Caki2 (cell line): ENCODE results near the gene HIGD2B. TPM values are rescaled to one million over a fixed set of nuclear protein-coding genes. Genes with fewer than 3 reads are reported as not detected.
"Not testable (repeated sequence)": the region's sequence is repeated elsewhere in the genome, so short reads cannot be mapped to it uniquely, and the experiment has no call there.

Experiments used
- DNase-seq: peaks from one replicate; pipeline ENCODE4 v3.0.0-alpha.2; 2015; ENCODE audit warnings: low read depth
- in situ Hi-C: cut with HindIII; loops from 2 replicates; pipeline ENCODE4 v1.10.0; 2016; ENCODE audit warnings: low sequenced_read_pairs, low pct_unique_long_range_greater_than_20kb, mixed read lengths
- total RNA-seq: library from RNA; depleted of rRNA; stranded (reverse); fragments of >200 nt; shearing (Covaris generic); gene quantifications from 2 replicates; pipeline ENCODE4 v1.2.3, GENCODE V29; 2014; ENCODE audit warnings: low replicate concordance; rRNA removed

Gene HIGD2B
- total RNA-seq, result not detected in 2 replicates

DNA sequence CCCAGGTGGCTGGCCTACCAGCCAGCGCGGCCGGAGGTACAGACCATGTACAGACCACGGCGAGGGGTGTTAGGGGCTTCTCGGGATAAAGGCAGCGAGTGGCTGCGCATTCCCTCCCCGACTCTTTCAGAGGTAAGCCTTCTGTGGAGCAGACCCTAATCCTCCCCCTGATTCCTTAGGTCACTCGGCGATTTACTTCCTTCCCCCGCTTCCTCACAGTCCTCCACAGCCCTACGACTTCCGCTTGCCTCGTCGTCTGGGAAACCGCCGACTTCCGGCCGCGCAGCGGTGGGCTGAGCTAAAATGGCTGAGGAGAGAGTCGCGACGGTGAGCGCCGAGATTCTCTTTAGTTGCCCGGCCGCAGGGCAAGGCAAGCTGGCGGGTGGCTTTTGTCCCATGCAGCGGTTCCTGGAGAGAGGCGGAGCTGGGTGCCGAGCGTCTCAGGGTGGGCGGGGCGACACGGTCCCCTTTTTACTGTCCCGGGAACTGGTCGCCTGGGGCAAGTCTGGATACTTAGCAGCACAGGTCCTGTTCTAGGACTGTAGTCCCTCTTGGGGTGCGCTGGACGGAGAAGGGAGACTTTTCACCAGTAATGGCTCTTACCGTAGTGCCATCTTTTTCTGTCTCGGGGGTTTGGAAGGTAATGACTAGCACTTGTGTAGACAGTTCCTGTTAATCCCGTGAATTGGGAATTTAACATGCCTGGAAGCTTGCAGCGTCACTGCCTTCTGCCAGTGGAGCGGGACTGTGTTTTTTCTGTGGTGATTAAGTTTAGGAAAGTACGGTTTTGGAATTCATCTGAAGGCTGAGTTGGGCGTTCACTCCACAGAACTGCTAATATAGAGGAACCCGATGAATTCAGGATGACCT, at the start of gene HIGD2B, which contains the start of gene BBS4:
Gene HIGD2B (minus strand): TSS at position 258 of the 870 bp plus-strand sequence. CDS start 9,808 bp downstream, outside the sequence.
Gene BBS4 (plus strand): TSS at position 283 of the 870 bp plus-strand sequence. CDS start 21 bp downstream, at position 304.
- DNase-seq, result peak; percentile 96
- in situ Hi-C loops, result no loop called here

GRCh38 chr15:72735111-72735510, 49.1 kb upstream of the HIGD2B start:
- in situ Hi-C loops, result no loop called here
- DNase-seq, result no peak

DNA sequence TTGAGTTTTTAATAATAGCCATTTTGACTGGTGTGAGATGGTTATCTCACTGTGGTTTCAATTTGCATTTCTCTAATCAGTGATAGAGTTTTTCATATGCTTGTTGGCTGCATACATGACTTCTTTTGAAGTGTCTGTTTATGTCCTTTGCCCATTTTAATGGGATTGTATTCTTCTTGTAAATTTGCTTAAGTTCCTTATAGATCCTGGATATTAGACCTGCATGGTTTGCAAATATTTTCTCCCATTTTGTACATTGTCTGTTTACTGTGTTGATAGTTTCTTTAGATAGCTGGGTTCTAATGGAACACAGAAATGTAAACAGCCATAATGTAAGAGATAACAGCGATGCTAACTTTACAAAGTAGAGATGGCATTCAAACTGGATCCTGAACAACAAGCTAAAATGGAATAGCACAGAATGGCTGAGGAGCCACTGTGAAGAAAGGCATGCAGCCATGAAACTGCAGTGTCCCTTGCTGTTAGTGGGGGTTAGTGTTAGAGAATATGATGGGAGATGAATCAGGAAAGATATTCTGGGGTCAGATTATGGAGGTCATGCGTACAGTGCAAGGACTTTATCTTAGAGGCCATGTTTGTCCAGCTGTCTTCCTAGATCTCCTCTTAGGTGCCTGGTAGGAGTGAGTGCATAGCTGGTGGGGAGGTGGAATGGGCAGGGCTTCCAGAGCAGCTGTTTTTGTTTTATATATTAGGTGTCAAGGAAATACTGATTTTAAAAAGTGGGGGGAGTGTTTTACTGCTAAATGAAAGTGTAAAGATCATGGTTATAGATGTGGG, 48.2 kb upstream of the HIGD2B start:
- DNase-seq, result no peak
- in situ Hi-C loops, result no loop called here

DNA sequence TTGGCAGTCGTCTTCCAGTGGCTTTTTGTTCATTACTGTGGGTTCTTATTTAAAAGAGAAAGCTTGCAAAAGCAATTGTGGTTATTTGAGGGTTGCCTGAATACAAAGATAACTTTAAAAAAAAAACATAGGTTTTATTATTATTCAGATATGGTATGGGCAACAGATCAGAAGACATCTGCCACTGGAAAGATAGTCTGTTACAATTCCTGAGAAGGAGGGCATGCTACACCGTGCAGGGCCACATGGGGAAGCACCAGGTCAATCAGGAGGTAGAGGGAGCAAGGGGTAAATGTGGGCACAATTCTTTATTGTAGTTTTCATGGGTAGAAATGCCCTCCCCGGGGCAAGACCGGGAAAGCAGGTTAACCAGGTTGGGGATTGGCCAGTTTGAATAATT, 46.5 kb upstream of the HIGD2B start:
- no peak for DNase-seq
- in situ Hi-C loops, result no loop called here

- in situ Hi-C loops, result no loop called here
These were observed 46.1 kb upstream of the HIGD2B start for GRCh38 chr15:72732086-72732485.

DNA sequence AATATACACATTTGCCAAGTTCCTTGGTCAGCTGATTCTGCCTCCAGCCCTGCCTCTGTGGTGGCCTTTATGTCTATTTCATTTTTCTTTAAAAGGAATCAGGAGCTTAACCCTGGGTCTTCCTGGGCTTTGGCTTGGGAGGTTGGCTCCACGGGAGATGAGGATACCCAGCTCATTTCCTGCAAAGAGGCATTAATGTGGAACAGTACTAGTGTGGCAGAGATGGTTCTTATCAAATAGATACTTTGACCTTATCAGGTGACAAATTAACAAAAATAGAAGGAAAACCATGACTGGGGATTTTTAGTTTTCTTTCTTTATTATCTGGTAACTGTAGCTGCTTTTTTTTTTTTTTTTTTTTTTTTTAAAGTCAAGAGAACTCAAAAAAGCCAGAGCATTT, 42.8 kb upstream of the HIGD2B start:
- in situ Hi-C loops, result no loop called here
- no peak for DNase-seq

More at GRCh38 chr15:72732086-72732485, 46.1 kb upstream of the HIGD2B start:
- DNase-seq, result no peak

DNA sequence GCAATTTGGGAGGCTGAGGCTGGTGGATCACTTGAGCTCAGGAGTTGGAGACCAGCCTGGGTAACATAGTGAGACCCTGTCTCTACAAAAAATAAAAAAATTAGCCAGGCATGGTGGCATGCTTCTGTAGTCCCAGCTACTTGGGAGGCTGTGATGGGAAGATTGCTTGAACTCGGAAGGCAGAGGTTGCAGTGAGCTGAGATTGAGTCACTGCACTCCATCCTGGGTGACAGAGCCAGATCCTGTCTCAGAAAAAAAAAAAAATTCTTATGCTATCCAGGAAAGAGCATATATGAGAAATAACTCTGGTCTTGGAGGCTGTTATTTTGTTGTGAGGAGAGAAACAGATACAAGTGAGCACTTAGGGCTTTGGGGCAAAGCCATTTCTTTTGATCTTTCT, 42.3 kb upstream of the HIGD2B start:
- in situ Hi-C loops, DNase-seq: not testable (repeated sequence)

DNA sequence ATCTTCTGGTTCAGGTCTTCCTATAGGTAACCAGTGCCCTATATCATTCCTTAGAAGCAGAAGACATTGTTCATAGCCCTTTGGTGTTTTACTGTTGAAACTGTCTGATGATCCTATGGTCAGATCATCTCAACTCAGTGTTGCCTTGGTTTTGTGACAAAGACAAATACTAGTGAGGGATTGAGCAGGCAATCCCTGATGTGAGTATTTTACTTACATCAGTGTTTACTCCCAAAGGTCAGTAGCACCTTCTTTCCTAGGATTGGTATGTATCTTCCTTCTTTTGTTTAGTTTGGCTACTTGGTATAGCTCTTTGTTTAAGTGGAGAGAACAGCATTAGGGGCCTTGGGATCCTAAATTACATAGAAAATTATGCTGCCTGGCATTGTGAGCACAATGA, 41.2 kb upstream of the HIGD2B start:
- no peak for DNase-seq
- in situ Hi-C loops, result no loop called here

- DNase-seq, in situ Hi-C loops: not testable (repeated sequence)
These were observed 39.9 kb upstream of the HIGD2B start for GRCh38 chr15:72725851-72726250.

- in situ Hi-C loops, result no loop called here
These were observed 39.5 kb upstream of the HIGD2B start for GRCh38 chr15:72725446-72725845.

GRCh38 chr15:72724028-72724427, 38.0 kb upstream of the HIGD2B start:
- in situ Hi-C loops, result no loop called here
- DNase-seq, result no peak

More at GRCh38 chr15:72725446-72725845, 39.5 kb upstream of the HIGD2B start:
- no peak for DNase-seq

DNA sequence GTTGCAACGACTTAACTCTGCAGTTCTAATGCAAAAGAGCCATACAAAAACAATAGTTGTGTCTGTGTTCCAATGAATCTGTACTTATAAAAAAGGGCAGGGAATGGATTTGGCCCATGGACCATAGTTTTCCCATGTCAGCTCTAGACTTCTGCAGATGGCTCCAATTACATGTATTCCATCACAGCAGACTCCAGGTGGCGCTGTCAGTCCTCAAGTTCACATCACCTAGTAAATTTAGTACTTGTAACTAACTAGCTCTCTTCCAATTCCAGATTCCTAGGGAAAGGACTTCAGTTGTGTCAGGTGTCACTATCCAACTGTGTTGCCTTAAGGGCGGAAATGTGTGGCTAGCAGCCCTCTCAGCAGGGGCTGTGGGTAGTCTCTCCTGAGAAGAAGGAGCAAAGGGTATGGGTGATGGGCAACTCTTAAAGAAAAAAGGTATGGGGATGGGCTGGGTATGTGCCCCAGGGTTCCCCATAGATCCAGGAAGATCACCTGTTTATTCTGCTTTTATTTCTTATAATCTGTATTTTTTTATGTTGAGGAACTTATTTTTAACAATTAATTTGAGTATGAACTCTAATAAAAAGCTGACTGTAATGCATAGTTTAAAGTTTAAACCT, 36.2 kb upstream of the HIGD2B start:
- in situ Hi-C loops, result no loop called here
- peak; percentile 25 for DNase-seq

DNA sequence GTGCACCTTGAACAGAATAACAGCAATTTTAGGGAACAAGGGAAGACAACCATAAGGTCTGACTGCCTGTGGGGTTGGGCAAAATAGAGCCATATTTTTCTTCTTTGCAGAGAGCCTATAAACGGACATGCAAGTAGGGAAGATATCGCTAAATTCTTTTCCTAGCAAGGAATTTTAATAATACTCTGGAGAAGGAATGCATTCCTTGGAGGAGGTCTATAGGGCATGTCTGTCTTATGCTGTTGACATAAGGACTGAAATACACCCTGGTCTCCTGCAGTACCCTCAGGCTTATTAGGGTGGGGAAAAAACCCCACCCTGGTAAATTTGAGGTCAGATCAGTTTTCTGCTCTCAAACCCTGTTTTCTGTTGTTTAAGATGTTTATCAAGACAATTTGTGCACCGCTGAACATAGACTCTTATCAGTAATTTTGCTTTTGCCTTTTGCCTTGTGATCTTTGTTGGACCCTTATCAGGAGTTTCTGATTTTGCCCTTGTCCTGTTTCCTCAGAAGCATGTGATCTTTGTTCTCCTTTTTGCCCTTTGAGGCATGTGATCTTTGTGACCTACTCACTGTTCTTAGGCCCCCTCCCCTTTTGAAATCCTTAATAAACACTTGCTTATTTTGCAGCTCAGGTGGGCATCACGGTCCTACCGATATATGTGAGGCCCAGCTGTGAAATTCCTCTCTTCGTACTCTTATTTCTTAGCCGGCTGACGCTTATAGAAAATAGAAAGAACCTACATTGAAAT, 22.7 kb upstream of the HIGD2B start:
- DNase-seq, in situ Hi-C loops: not testable (repeated sequence)

- in situ Hi-C loops, result no loop called here
- DNase-seq, result no peak
These were observed 20.3 kb upstream of the HIGD2B start for GRCh38 chr15:72706266-72706665.

DNA sequence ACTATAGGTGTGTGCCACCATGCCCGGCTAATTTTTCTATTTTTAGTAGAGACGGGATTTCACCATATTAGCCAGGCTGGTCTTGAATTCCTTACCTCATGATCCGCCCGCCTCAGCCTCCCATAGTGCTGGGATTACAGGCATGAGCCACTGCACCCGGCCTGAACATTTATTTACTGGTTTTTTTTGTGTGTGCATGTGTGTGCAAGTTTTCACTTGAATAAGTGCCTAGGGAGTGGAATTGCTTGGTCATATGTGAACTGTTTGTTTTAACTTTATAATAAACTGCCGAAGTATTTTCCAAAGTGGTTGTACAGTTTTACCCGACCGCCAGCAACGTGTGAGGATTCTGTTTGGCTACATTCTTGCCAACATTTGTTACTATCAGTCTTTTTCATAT, 14.1 kb upstream of the HIGD2B start:
- in situ Hi-C loops, result no loop called here
- DNase-seq, result no peak

- in situ Hi-C loops, result no loop called here
- DNase-seq, result no peak
These were observed 13.0 kb upstream of the HIGD2B start for GRCh38 chr15:72698938-72699337.

DNA sequence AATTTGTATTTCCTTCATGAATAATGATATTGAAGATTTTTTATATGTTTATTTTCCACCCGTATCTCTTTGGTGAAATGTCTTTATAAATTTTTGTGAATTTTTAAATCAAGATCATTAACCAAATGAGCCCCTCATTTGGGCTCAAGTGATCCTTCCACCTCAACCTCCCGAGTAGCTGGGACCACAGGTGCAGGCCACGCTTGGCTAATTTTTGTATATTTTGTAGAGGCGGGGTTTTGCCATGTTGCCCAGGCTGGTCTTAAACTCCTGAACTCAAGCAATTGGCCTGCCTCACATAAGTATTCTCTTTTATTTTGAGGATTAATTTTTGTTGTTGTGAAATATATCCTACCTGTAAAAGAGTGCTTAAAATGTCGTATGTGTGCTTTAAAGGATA, 5.0 kb upstream of the HIGD2B start:
- DNase-seq, result no peak
- in situ Hi-C loops, result no loop called here

DNA sequence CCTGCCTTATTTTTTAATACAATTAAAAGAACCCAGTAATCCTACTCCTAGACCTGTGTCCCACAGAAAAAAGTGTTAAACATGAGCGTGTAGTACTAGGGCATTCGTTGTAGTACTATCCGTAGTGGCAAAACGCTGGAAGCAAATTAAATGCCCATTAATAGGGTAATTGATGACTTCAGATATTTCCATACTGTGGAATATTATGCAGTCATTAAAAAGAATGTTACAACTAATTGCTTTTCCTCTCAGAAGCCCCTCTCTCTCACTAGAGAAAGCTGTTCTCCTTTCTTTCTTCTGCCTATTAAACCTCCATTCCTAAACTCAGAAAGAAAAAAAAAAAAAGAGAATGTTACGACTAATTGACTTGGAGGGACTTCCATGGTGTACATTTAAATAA, 2.7 kb upstream of the HIGD2B start:
- in situ Hi-C loops, result no loop called here
- no peak for DNase-seq
